ENCODE measurements around the gene CLDN9. TPM values are rescaled to one million over a fixed set of nuclear protein-coding genes. Genes with fewer than 3 reads are reported as not detected.
A peak's percentile ranks its signal among the peaks of the same experiment; 100 is the strongest.

The CLDN9 gene
- total and polyA plus RNA-seq, 9 of the 15 experiments (the other 6 are each of a cell fraction or from before 2014, with no cell fraction given) = 0.12 to 0.44 (median 0.22) TPM; not detected in 4

- TF ChIP-seq ARID4B (CRISPR knock-in tag; IDR thresholded peaks at IDR 0.05) (peak; percentile 85), RAD21 (CRISPR knock-in tag; conservative IDR thresholded peaks at IDR 0.05 in 1 of 2, IDR thresholded peaks at IDR 0.05 in 1 of 2) (peak; percentile 94 to 97), MYNN (IDR thresholded peaks at IDR 0.05) (peak; percentile 36; the same call in 1 of the 2 replicates), MYNN (CRISPR knock-in tag; IDR thresholded peaks at IDR 0.05) (no peak), MTA3 (IDR thresholded peaks at IDR 0.05; ENCODE audit: borderline replicate concordance) (peak; percentile 60; the same call in 1 of the 2 replicates), ZNF668 (CRISPR knock-in tag; IDR thresholded peaks at IDR 0.05) (no peak), PCBP1 (IDR thresholded peaks at IDR 0.05; ENCODE audit: low read depth, low read length, poor library complexity, severe bottlenecking) (peak; percentile 67), BMI1 (IDR thresholded peaks at IDR 0.05; ENCODE audit: low read length) (no peak), MAZ (CRISPR knock-in tag; conservative IDR thresholded peaks at IDR 0.05 in 1 of 2, IDR thresholded peaks at IDR 0.05 in 1 of 2) (peak; percentile 97 to 98), KLF1 (tag; IDR thresholded peaks at IDR 0.05) (0 out of 2 replicates have a peak, but pooled peaks have one; percentile 56), ZFX (CRISPR knock-in tag; IDR thresholded peaks at IDR 0.05) (peak; percentile 45), NFYB (IDR thresholded peaks at IDR 0.05; ENCODE audit: extremely low read depth, insufficient read length) (no peak), HCFC1 (IDR thresholded peaks at IDR 0.05; ENCODE audit: low read depth, low read length) (peak; percentile 32), ZSCAN32 (CRISPR knock-in tag; IDR thresholded peaks at IDR 0.05) (no peak), BHLHE40 (IDR thresholded peaks at IDR 0.05; ENCODE audit: low read length) (peak; percentile 48), TBP (optimal IDR thresholded peaks at IDR 0.05; ENCODE audit: low read depth, low read length) (peak; percentile 35), ZBTB7A (IDR thresholded peaks at IDR 0.05; ENCODE audit: borderline replicate concordance, control insufficient read depth, low read depth, low read length) (peak; percentile 95), TBL1XR1 (IDR thresholded peaks at IDR 0.05; ENCODE audit: low read length in 2 of 2) (peak in 1 of 2 experiments; percentile 59; a peak in 1 of 4 replicates), XRCC5 (IDR thresholded peaks at IDR 0.05; ENCODE audit: low read depth, low read length) (peak; percentile 54; the same call in 1 of the 2 replicates), ZNF133 (CRISPR knock-in tag; IDR thresholded peaks at IDR 0.05) (no peak), KLF16 (IDR thresholded peaks at IDR 0.05) (0 out of 2 replicates have a peak, but pooled peaks have one; percentile 14), HDAC2 (IDR thresholded peaks at IDR 0.05) (no peak), KAT2B (IDR thresholded peaks at IDR 0.05; ENCODE audit: low read depth, low read length) (peak; percentile 16), ZNF75A (CRISPR knock-in tag; IDR thresholded peaks at IDR 0.05) (no peak)
- TF ChIP-seq, protein P1, sequence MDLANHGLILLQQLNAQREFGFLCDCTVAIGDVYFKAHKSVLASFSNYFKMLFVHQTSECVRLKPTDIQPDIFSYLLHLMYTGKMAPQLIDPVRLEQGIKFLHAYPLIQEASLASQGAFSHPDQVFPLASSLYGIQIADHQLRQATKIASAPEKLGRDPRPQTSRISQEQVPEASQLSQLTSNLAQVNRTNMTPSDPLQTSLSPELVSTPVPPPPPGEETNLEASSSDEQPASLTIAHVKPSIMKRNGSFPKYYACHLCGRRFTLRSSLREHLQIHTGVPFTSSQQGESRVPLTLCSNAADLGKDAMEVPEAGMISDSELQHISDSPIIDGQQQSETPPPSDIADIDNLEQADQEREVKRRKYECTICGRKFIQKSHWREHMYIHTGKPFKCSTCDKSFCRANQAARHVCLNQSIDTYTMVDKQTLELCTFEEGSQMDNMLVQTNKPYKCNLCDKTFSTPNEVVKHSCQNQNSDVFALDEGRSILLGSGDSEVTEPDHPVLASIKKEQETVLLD (IDR thresholded peaks at IDR 0.05) = 0 out of 2 replicates have a peak, but pooled peaks have one; percentile 1
Observed at GRCh38 chr16:3059041-3059722, 46.5 kb downstream of the CLDN9 start (continued).
